IMR-90 (cell line): ENCODE data around the gene FBXO31. TPM values are rescaled to one million over a fixed set of nuclear protein-coding genes. Genes with fewer than 3 reads are reported as not detected.

Experiments used
- ATAC-seq: fragments of 200-7000 bp; cut with Tn5 transposase; 2 replicates; pipeline ENCODE4 v1.9.1; 2020; ENCODE audit warnings: low read depth, mild to moderate bottlenecking, moderate library complexity
- BruUV-seq: library from RNA; stranded (reverse); fragments of 400-500 nt; replicated peaks from 2 replicates; lab custom pipeline; 2021; lab: Mats Ljungman, UMichigan
- CTCF ChIA-PET: fragments of 300-600 bp; formaldehyde crosslinking; extraction: SDS; loops from one replicate; lab custom pipeline; 2021; ENCODE audit warnings: antibody characterized with exemption; lab: Yijun Ruan, JAX
- POLR2A ChIA-PET: fragments of 300-600 bp; sonication (Branson Sonifier 250); formaldehyde crosslinking; loops from one replicate; lab custom pipeline; 2022; ENCODE audit warnings: antibody characterized with exemption; ENCODE audit not compliant: unreplicated experiment; lab: Charles Lee
- DNase-seq: peaks from one replicate; pipeline ENCODE4 v3.0.0; 2013
- H2AFZ ChIP-seq: replicated peaks from 2 replicates; pipeline ENCODE3; 2013; ENCODE audit warnings: low read length, mild to moderate bottlenecking; ENCODE audit not compliant: poor library complexity
- H2AK5ac ChIP-seq: 2 replicates; pipeline ENCODE4 v1.6.1; 2013; ENCODE audit warnings: low read depth, low read length, inconsistent platforms
- H2AK9ac ChIP-seq: replicated peaks from 2 replicates; pipeline ENCODE3; 2013; ENCODE audit warnings: mild to moderate bottlenecking, low read depth, low read length, moderate library complexity; ENCODE audit not compliant: poor library complexity
- H2BK120ac ChIP-seq: 2 replicates; pipeline ENCODE4 v1.6.1; 2013; ENCODE audit warnings: low read depth, low read length, inconsistent platforms
- H2BK15ac ChIP-seq: 3 replicates; pipeline ENCODE4 v1.6.1; 2013; ENCODE audit warnings: low read depth, low read length, inconsistent platforms
- H2BK20ac ChIP-seq: 2 replicates; pipeline ENCODE4 v1.6.1; 2013; ENCODE audit warnings: low read depth, mild to moderate bottlenecking, inconsistent platforms, low read length, moderate library complexity
- H2BK5ac ChIP-seq: 2 replicates; pipeline ENCODE4 v1.6.1; 2013; ENCODE audit warnings: mild to moderate bottlenecking, low read depth, low read length, inconsistent platforms; ENCODE audit not compliant: poor library complexity, severe bottlenecking
- H3K14ac ChIP-seq: replicated peaks from 2 replicates; pipeline ENCODE4 v1.6.1; 2013; ENCODE audit warnings: low read depth, low read length, inconsistent platforms
- H3K18ac ChIP-seq: 2 replicates; pipeline ENCODE4 v1.6.1; 2013; ENCODE audit warnings: low read depth, low read length, control low read depth
- H3K23ac ChIP-seq: 2 replicates; pipeline ENCODE4 v1.6.1; 2013; ENCODE audit warnings: low read depth, low read length, inconsistent platforms
- H3K27ac ChIP-seq: 2 replicates; pipeline ENCODE4 v1.5.1; 2013; ENCODE audit warnings: mild to moderate bottlenecking, control low read depth, low read length; ENCODE audit not compliant: insufficient read depth
- H3K27me3 ChIP-seq: 2 replicates; pipeline ENCODE4 v1.6.1; 2013; ENCODE audit warnings: low read length; ENCODE audit not compliant: control insufficient read depth, insufficient read depth
- H3K36me3 ChIP-seq: 2 replicates; pipeline ENCODE4 v1.6.1; 2013; ENCODE audit warnings: low read length, mixed read lengths; ENCODE audit not compliant: control insufficient read depth, insufficient read depth
- H3K4ac ChIP-seq: 2 replicates; pipeline ENCODE4 v1.6.1; 2013; ENCODE audit warnings: low read depth, low read length, inconsistent platforms
- H3K4me1 ChIP-seq: 2 replicates; pipeline ENCODE4 v1.6.1; 2013; ENCODE audit warnings: low read length, mixed read lengths; ENCODE audit not compliant: control insufficient read depth, insufficient read depth
- H3K4me2 ChIP-seq: 2 replicates; pipeline ENCODE4 v1.6.1; 2013; ENCODE audit warnings: low read depth, mild to moderate bottlenecking, control low read depth, low read length, moderate library complexity
- H3K4me3 ChIP-seq: 2 replicates; pipeline ENCODE4 v1.5.1; 2013; ENCODE audit warnings: low read depth, mild to moderate bottlenecking, control low read depth, low read length, moderate library complexity; ENCODE audit not compliant: insufficient read depth
- H3K56ac ChIP-seq: 2 replicates; pipeline ENCODE4 v1.6.1; 2013; ENCODE audit warnings: low read length, inconsistent platforms; ENCODE audit not compliant: insufficient read depth; ENCODE audit errors: extremely low read depth
- H3K79me1 ChIP-seq, 2 experiments: 2 replicates each; pipeline ENCODE4 v1.6.1; 2013; ENCODE audit warnings: low read length in 2 of 2, inconsistent platforms in 1 of 2, low read depth in 1 of 2
- H3K9ac ChIP-seq: 2 replicates; pipeline ENCODE4 v1.6.1; 2013; ENCODE audit warnings: low read depth, low read length, control low read depth
- H3K9me1 ChIP-seq: 2 replicates; pipeline ENCODE4 v1.6.1; 2013; ENCODE audit warnings: low read length, inconsistent platforms; ENCODE audit not compliant: insufficient read depth
- H3K9me3 ChIP-seq: 2 replicates; pipeline ENCODE4 v1.6.1; 2013; ENCODE audit warnings: low read length; ENCODE audit not compliant: control insufficient read depth, insufficient read depth
- H4K20me1 ChIP-seq: 2 replicates; pipeline ENCODE4 v1.6.1; 2013; ENCODE audit warnings: low read length, inconsistent platforms; ENCODE audit not compliant: insufficient read depth
- H4K5ac ChIP-seq: 2 replicates; pipeline ENCODE4 v1.6.1; 2013; ENCODE audit warnings: mild to moderate bottlenecking, low read depth, low read length, control low read depth
- H4K8ac ChIP-seq, 2 experiments: 2 replicates each; pipeline ENCODE4 v1.6.1; 2013; ENCODE audit warnings: low read depth in 2 of 2, low read length in 2 of 2, control low read depth in 1 of 2, inconsistent platforms in 1 of 2
- H4K91ac ChIP-seq: 2 replicates; pipeline ENCODE4 v1.6.1; 2013; ENCODE audit warnings: low read depth, low read length, inconsistent platforms; ENCODE audit not compliant: insufficient read depth
- CEBPB ChIP-seq: IDR thresholded peaks from 2 replicates; pipeline ENCODE4 v1.6.1; 2012; ENCODE audit warnings: low read depth, low read length, improper control_type of control experiment
- CHD1 ChIP-seq: IDR thresholded peaks from 2 replicates; pipeline ENCODE4 v1.6.1; 2012; ENCODE audit warnings: low read depth, low read length, improper control_type of control experiment
- FOS ChIP-seq: fragments of 150-350 bp; IDR thresholded peaks from 2 replicates; pipeline ENCODE4 v1.6.1; 2016; ENCODE audit warnings: low read depth, low read length
- MAFK ChIP-seq: IDR thresholded peaks from 2 replicates; pipeline ENCODE4 v1.6.1; 2012; ENCODE audit warnings: low read depth, low read length, improper control_type of control experiment
- MAZ ChIP-seq: IDR thresholded peaks from 2 replicates; pipeline ENCODE4 v1.6.1; 2012; ENCODE audit warnings: low read depth, mild to moderate bottlenecking, low read length, improper control_type of control experiment, moderate library complexity, borderline replicate concordance
- MXI1 ChIP-seq: IDR thresholded peaks from 2 replicates; pipeline ENCODE4 v1.6.1; 2012; ENCODE audit warnings: low read depth, mild to moderate bottlenecking, low read length, moderate library complexity, borderline replicate concordance
- NFE2L2 ChIP-seq: fragments of 150-350 bp; IDR thresholded peaks from 2 replicates; pipeline ENCODE4 v1.6.1; 2016; ENCODE audit warnings: low read depth, mild to moderate bottlenecking, low read length
- POLR2A ChIP-seq: IDR thresholded peaks from 2 replicates; pipeline ENCODE4 v1.6.1; 2012; ENCODE audit warnings: mild to moderate bottlenecking, low read depth, low read length
- RCOR1 ChIP-seq: IDR thresholded peaks from 2 replicates; pipeline ENCODE4 v1.6.1; 2012; ENCODE audit warnings: mild to moderate bottlenecking, low read length, improper control_type of control experiment; ENCODE audit not compliant: insufficient replicate concordance
- USF2 ChIP-seq: fragments of 150-350 bp; IDR thresholded peaks from 2 replicates; pipeline ENCODE4 v1.6.1; 2017; ENCODE audit warnings: mild to moderate bottlenecking, antibody characterized with exemption, low read length, low read depth
- WGBS, 2 experiments: methylation state at CpG; one replicate each; pipeline versions ENCODE4 v1.1.5 to v1.1.7; 2013; ENCODE audit warnings: missing lambda C conversion rate in 2 of 2; ENCODE audit not compliant: insufficient read length in 1 of 2; ENCODE audit errors: extremely low coverage in 2 of 2; 5-methylcytosine and 5-hydroxymethylcytosine counted together
- dilution Hi-C: fragments of 300-500 bp; cut with HindIII; formaldehyde crosslinking; loops from one replicate; pipeline ENCODE4 v1.14.3; 2018; ENCODE audit warnings: low sequenced_read_pairs; ENCODE audit not compliant: unreplicated experiment
- in situ Hi-C: fragments of 300-500 bp; cut with MboI; formaldehyde crosslinking; loops from 3 replicates; pipeline ENCODE4 v1.14.3; 2019; ENCODE audit warnings: low sequenced_read_pairs, inconsistent platforms, mixed read lengths
- intact Hi-C: fragments of 100-400 bp; cut with micrococcal nuclease; formaldehyde crosslinking; loops from 2 replicates; pipeline ENCODE4 v1.10.0; 2022
- polyA plus RNA-seq, 3 experiments: library from polyadenylated mRNA; depleted of rRNA; stranded (reverse); fragments of >200 nt; gene quantifications; 2 replicates each; pipeline ENCODE4 v1.2.3, GENCODE V29; 2012; ENCODE audit warnings: low replicate concordance in 1 of 3
- total RNA-seq: library from RNA; depleted of rRNA; stranded (reverse); fragments of >200 nt; gene quantifications from 2 replicates; pipeline ENCODE4 v1.2.3, GENCODE V29; 2012
- TF ChIP-seq, protein P1 (sequence below): conservative IDR thresholded peaks from 2 replicates; pipeline ENCODE4 v1.5.1; 2012; ENCODE audit warnings: mild to moderate bottlenecking, low read depth, low read length, improper control_type of control experiment
- TF ChIP-seq, protein P2 (sequence below): fragments of 150-350 bp; IDR thresholded peaks from 2 replicates; pipeline ENCODE4 v1.6.1; 2016; ENCODE audit warnings: low read depth, mild to moderate bottlenecking, low read length, moderate library complexity, borderline replicate concordance

The FBXO31 gene
- total and polyA plus RNA-seq, 2 of the 4 experiments (the other 2 are of a cell fraction): 10.4 to 16.9 TPM

GRCh38 chr16:87382023-87382785 is 1.4 kb downstream of the FBXO31 start (continued):
- TF ChIP-seq NFE2L2 (no peak), CEBPB (no peak)

DNA sequence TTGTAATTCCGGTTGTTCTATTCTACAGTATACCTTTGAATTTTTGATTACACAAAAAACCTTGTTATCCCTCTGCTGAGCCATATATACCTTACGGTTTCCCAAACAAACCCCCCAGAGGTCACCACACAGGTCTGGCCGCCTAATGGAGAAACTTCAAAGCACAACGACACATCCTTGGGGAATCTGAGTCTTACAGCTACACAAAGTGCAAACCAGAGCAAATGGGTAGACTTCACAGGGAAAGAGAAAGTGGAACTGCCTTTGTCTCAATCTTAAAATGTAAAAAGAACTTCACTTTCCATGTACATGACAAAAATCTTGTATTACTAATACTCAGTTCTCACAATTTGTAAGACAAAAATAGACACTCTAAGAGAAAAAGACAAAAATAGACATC is 2.7 kb downstream of the FBXO31 start:
- no peak for ATAC-seq
- Histone ChIP-seq H3K4me1 (peaks cover 14% of the 10 kb centered on the region), H3K4me3 (no peak overlapping the region), H2BK15ac (no peak overlapping the region), H4K20me1 (peaks cover 44% of the 10 kb centered on the region), H2AK5ac (no peak overlapping the region), H2BK20ac (no peak overlapping the region), H2AFZ (no peak overlapping the region), H3K23ac (no peak overlapping the region), H4K5ac (no peak overlapping the region), H3K9me3 (no peaks in the 10 kb centered on the region), H3K18ac (no peak overlapping the region), H3K36me3 (no peaks in the 10 kb centered on the region), H2AK9ac (no peak overlapping the region), H3K79me1 (peaks cover 19 to 58% of the 10 kb centered on the region in 2 experiments), H3K4ac (no peak overlapping the region), H4K8ac (no peak overlapping the region), H3K27ac (no peak overlapping the region; the same call in 1 of the 2 replicates), H3K56ac (no peak overlapping the region), H4K91ac (no peak overlapping the region), H3K9ac (no peak overlapping the region; the same call in 1 of the 2 replicates), H2BK5ac (no peak overlapping the region), H3K27me3 (no peaks in the 10 kb centered on the region), H2BK120ac (no peak overlapping the region), H3K9me1 (peaks cover 9% of the 10 kb centered on the region; the same call in 1 of the 2 replicates), H3K14ac (no peak overlapping the region), H3K4me2 (peak overlapping the region; percentile 41)
- POLR2A ChIA-PET: no interaction called here
- intact Hi-C loops: loop anchor here (2.0 to 5.0 kb wide), 2 partner anchors 56 to 819 kb away; no protein-coding TSS in a partner anchor
- WGBS, 2 experiments: 86% methylated on average over 1 of the region's 4 CpGs; no CpG with 5 or more reads in 1 of the 2 experiments
- dilution Hi-C loops: no loop called here
- no TSS peak for BruUV-seq
- in situ Hi-C loops: no loop called here
- CTCF ChIA-PET: interaction anchor here (0.6 kb wide), 1 partner anchor 209 kb away, joined by 3 read pairs; no protein-coding TSS in a partner anchor
- DNase-seq: peak; percentile 61
- no peak for TF ChIP-seq FOS
- TF ChIP-seq NFE2L2: no peak
- TF ChIP-seq USF2: no peak
- TF ChIP-seq, protein P1, sequence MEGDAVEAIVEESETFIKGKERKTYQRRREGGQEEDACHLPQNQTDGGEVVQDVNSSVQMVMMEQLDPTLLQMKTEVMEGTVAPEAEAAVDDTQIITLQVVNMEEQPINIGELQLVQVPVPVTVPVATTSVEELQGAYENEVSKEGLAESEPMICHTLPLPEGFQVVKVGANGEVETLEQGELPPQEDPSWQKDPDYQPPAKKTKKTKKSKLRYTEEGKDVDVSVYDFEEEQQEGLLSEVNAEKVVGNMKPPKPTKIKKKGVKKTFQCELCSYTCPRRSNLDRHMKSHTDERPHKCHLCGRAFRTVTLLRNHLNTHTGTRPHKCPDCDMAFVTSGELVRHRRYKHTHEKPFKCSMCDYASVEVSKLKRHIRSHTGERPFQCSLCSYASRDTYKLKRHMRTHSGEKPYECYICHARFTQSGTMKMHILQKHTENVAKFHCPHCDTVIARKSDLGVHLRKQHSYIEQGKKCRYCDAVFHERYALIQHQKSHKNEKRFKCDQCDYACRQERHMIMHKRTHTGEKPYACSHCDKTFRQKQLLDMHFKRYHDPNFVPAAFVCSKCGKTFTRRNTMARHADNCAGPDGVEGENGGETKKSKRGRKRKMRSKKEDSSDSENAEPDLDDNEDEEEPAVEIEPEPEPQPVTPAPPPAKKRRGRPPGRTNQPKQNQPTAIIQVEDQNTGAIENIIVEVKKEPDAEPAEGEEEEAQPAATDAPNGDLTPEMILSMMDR: no peak
- no peak for TF ChIP-seq RCOR1
- no peak for TF ChIP-seq CHD1
- TF ChIP-seq POLR2A: no peak
- TF ChIP-seq MAFK: no peak
- TF ChIP-seq MXI1: no peak
- TF ChIP-seq, protein P2, sequence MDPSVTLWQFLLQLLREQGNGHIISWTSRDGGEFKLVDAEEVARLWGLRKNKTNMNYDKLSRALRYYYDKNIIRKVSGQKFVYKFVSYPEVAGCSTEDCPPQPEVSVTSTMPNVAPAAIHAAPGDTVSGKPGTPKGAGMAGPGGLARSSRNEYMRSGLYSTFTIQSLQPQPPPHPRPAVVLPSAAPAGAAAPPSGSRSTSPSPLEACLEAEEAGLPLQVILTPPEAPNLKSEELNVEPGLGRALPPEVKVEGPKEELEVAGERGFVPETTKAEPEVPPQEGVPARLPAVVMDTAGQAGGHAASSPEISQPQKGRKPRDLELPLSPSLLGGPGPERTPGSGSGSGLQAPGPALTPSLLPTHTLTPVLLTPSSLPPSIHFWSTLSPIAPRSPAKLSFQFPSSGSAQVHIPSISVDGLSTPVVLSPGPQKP: no peak
- TF ChIP-seq MAZ: no peak
- TF ChIP-seq CEBPB: no peak
